ENCODE results near the gene CRADD. TPM values are rescaled to one million over a fixed set of nuclear protein-coding genes. Genes with fewer than 3 reads are reported as not detected.
A peak's percentile ranks its signal among the peaks of the same experiment; 100 is the strongest.

The CRADD gene
- total RNA-seq, 1 experiment from 2014 or later = 26.7 TPM

DNA sequence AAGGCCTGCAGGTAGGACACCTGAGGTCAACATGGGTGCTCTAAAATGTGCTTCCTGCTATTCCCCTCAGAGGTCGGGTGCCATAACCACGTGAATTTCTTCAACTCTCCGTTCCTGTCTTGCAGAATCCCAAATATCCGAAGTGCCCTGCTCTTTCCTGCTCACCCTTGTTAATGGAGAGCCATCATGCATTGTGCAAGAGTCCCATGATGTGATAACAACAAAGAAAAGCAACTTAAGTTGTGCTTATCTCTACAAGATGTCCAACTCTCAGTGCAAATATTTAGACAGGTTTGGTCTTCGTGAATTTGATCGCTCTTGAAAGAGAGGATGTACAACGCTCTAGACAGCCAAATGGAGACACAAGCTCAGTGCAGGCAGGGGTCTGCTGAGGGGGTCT, 260.6 kb downstream of the CRADD start:
- no peak for DNase-seq (ENCODE audit: low read depth)

DNA sequence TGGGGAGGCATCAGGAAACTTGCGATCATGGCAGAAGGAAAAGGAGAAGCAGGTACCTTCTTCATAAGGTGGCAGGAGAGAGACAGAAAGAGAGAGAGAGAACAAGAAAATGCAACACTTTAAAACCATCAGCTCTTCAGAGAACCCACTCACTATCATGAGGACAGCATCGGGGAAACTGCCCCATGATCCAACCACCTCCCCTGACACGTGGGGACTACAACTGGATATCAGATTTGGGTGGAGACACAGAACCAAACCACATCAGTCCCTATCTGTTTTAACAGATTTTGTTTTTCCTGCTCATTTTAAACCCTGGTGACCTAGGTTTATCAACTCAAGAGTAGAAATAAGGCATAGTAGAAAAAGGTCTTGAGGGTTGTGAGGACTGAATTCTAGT, 261.1 kb downstream of the CRADD start:
- no peak for DNase-seq (ENCODE audit: low read depth)

DNA sequence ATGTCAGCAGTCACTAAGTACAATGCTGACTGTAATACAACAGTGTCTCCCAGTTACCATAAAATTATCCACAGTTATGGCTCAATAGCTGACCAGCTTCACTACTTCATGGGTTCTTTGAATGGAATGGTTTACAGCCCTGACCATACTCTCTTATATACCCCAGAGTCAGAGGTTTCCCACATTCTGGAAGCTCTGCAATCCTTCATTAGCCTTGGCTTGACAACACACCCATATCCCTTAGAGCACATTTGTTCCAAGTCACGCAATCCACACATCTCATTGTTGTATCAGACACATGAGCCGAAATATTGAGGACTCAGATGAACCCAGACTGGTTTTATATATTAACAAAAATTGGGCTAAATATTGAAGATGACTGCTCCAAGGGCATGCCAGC, 261.8 kb downstream of the CRADD start:
- DNase-seq (ENCODE audit: low read depth) = no peak

DNA sequence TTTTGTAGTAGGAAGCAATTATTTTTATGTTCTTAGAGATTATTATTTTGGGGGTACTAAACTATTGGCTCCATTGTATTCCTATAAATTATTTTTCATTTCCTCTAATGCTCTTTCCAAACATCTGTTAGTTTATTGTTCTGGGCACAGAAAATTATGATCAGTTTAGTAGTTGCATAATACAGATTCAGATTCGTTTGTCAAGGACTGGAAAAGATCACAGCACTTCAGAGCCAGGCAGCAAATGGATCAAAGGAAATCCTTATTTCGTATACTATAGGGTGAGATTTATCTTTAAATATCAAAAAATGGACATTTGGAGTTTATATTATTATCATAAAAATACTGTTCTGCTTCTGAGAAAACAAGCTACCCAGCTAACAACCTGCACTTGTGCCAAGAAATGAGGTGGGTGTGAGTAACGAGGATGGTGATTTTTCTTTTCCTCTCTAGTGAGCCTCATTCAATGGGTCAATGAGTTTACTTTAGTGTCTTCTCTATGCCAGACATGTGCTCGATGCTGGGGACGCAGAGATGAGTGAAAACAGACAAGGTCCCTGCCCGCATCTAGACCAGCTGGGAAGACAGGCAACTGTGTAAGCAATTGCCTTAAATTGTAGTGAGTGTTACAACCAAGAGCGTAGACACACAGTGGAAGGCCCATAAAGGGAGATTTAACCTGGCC, 262.6 kb downstream of the CRADD start:
- no peak for DNase-seq (ENCODE audit: low read depth)

DNA sequence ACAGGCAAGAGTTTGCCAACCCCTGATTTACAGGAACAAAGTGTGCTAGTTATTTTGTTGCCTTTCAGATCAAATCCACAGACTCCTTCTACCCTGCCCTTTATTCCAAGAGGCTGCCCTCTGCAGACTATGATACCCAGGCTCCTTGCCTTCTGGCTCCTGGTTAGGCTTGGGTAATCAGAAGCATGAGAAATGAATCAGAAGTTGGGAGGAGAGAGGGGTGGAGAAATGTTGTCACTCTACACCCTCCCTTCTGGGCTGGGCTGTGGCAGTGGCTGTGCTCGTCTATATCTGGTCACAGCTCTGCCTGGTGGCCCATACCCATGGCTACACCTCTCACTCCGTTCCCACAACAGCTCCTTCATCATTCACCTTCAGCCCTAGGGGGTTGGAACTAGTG, 266.6 kb downstream of the CRADD start:
- peak; percentile 64 for DNase-seq (ENCODE audit: low read depth)

DNA sequence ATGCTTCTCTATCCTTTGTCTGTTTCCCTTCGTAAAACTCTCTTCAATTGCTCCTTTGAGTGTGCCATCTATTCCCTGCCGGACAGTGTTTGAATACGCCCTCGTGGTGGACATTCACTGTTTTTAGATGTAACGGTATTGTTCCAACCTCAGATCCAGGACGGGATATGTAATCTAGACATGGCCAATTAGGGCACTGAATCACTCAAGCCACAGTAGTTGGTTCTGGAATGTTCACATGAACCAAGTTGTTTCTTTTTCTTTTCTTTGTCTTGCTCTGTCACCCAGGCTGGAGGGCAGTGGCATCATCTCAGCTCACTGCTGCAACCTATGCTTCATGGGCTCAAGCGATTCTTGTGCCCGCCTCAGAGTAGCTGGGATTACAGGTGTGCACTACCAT, 267.0 kb downstream of the CRADD start:
- DNase-seq (ENCODE audit: low read depth) = peak; percentile 36

Other genes with a start within 250 kb of the CRADD start
- 134 and 160 TPM in 2 replicates for gene UBE2N, start 235.4 kb upstream of the CRADD start, total RNA-seq (2014; rRNA removed; shearing (Covaris generic))
- 89.8 and 127 TPM in 2 replicates for gene MRPL42, start 209.9 kb upstream of the CRADD start, total RNA-seq (2014; rRNA removed; shearing (Covaris generic))
- gene SOCS2, start 104.7 kb upstream of the CRADD start, total RNA-seq (2014; rRNA removed; shearing (Covaris generic)) = 7.3 and 9.5 TPM in 2 replicates

All from RPMI7951 (cell line).